ENCODE results near the gene VPS54. TPM values are rescaled to one million over a fixed set of nuclear protein-coding genes. Genes with fewer than 3 reads are reported as not detected.

VPS54 gene
- total RNA-seq, 1 donor from 2014 or later: 27.1 TPM

DNA sequence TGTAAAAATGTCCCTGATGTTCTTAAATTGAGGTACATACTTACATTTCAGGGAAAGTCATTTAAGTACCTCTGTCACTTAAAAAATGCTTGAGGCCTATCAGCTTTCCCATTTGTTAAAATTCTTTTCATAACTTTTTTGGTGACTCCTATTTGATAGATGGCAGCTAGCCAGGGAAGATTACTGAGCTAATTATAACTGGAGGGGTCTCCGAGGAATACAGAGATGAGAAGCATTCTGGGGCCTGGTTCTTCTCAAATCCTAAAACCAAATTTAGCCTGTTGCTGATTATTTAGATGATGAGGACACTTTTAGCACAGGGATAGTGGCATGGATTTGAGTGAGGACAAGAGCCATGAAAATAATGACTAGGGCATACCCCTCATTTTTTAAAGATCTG, 172.7 kb downstream of the VPS54 start:
- Mint-ChIP-seq H3K27ac (ENCODE audit: unreplicated experiment) (no peak overlapping the region), H3K4me1 (peaks cover 41% of the 10 kb centered on the region), H3K4me3 (no peak overlapping the region), H3K9me3 (no peaks in the 10 kb centered on the region), H3K27me3 (ENCODE audit: low read depth) (no peaks in the 10 kb centered on the region), H3K36me3 (ENCODE audit: low read depth) (no peaks in the 10 kb centered on the region)
- DNase-seq (ENCODE audit: low read depth, low spot score): no peak
- TF ChIP-seq, protein P1, sequence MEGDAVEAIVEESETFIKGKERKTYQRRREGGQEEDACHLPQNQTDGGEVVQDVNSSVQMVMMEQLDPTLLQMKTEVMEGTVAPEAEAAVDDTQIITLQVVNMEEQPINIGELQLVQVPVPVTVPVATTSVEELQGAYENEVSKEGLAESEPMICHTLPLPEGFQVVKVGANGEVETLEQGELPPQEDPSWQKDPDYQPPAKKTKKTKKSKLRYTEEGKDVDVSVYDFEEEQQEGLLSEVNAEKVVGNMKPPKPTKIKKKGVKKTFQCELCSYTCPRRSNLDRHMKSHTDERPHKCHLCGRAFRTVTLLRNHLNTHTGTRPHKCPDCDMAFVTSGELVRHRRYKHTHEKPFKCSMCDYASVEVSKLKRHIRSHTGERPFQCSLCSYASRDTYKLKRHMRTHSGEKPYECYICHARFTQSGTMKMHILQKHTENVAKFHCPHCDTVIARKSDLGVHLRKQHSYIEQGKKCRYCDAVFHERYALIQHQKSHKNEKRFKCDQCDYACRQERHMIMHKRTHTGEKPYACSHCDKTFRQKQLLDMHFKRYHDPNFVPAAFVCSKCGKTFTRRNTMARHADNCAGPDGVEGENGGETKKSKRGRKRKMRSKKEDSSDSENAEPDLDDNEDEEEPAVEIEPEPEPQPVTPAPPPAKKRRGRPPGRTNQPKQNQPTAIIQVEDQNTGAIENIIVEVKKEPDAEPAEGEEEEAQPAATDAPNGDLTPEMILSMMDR (conservative IDR thresholded peaks at IDR 0.05): no peak

GRCh38 chr2:63845866-63846265, 173.4 kb downstream of the VPS54 start:
- Mint-ChIP-seq H3K4me1 (peaks cover 42% of the 10 kb centered on the region), H3K4me3 (no peak overlapping the region), H3K27ac (ENCODE audit: unreplicated experiment) (no peak overlapping the region), H3K27me3 (ENCODE audit: low read depth) (no peaks in the 10 kb centered on the region), H3K9me3 (no peaks in the 10 kb centered on the region), H3K36me3 (ENCODE audit: low read depth) (no peaks in the 10 kb centered on the region)
- TF ChIP-seq, protein P1 (conservative IDR thresholded peaks at IDR 0.05): no peak
- DNase-seq (ENCODE audit: low read depth, low spot score): no peak

DNA sequence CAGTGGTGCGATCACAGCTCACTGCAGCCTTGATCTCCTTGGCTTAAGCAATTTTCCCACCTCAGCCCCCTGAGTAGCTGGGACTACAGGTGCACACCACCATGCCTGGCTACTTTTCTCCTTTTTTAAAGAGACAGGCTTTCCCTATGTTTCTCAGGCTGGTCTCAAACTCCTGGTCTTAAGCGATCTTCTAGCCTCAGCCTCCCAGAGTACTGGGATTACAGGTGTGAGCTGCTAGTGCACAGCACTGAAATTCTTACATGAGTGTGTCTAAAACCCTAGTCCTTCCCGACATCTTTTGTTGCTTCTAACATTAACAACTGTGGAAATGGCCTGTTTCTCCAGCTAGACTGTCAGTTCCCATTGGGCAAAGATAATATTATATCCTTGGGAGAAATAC, 174.6 kb downstream of the VPS54 start:
- no peak for DNase-seq (ENCODE audit: low read depth, low spot score)
- Mint-ChIP-seq H3K4me3 (peak overlapping the region; percentile 100), H3K27me3 (ENCODE audit: low read depth) (no peaks in the 10 kb centered on the region), H3K36me3 (ENCODE audit: low read depth) (no peaks in the 10 kb centered on the region), H3K4me1 (peaks cover 50% of the 10 kb centered on the region), H3K27ac (ENCODE audit: unreplicated experiment) (no peak overlapping the region), H3K9me3 (no peaks in the 10 kb centered on the region)
- TF ChIP-seq, protein P1 (conservative IDR thresholded peaks at IDR 0.05): no peak

GRCh38 chr2:63843791-63844190, 175.4 kb downstream of the VPS54 start:
- no peak overlapping the region for H3K27ac Mint-ChIP-seq (ENCODE audit: unreplicated experiment)
- H3K4me3 Mint-ChIP-seq: peak overlapping the region; percentile 100
- TF ChIP-seq, protein P1 (conservative IDR thresholded peaks at IDR 0.05): no peak
- no peaks in the 10 kb centered on the region for H3K27me3 Mint-ChIP-seq (ENCODE audit: low read depth)
- H3K4me1 Mint-ChIP-seq: peaks cover 44% of the 10 kb centered on the region
- H3K36me3 Mint-ChIP-seq (ENCODE audit: low read depth): no peaks in the 10 kb centered on the region
- H3K9me3 Mint-ChIP-seq: no peaks in the 10 kb centered on the region
- no peak for DNase-seq (ENCODE audit: low read depth, low spot score)

- H3K4me3 Mint-ChIP-seq: peak overlapping the region; percentile 100
- peaks cover 44% of the 10 kb centered on the region for H3K4me1 Mint-ChIP-seq
- H3K27ac Mint-ChIP-seq (ENCODE audit: unreplicated experiment): no peak overlapping the region
- DNase-seq (ENCODE audit: low read depth, low spot score): no peak
- no peaks in the 10 kb centered on the region for H3K36me3 Mint-ChIP-seq (ENCODE audit: low read depth)
- H3K27me3 Mint-ChIP-seq (ENCODE audit: low read depth): no peaks in the 10 kb centered on the region
- no peaks in the 10 kb centered on the region for H3K9me3 Mint-ChIP-seq
- TF ChIP-seq, protein P1 (conservative IDR thresholded peaks at IDR 0.05): no peak
Observed at GRCh38 chr2:63843093-63843492, 176.1 kb downstream of the VPS54 start.

Data from neural crest cell (in vitro differentiated cells).